Breast epithelium (tissue), 4 donors: ENCODE measurements around the gene FLT4. TPM values are rescaled to one million over a fixed set of nuclear protein-coding genes. Genes with fewer than 3 reads are reported as not detected.
"Not testable (repeated sequence)": the region's sequence is repeated elsewhere in the genome, so short reads cannot be mapped to it uniquely, and the experiment has no call there.

ENCODE experiments used
- DNase-seq, 2 donors: peaks; one replicate each; pipeline ENCODE4 v3.0.0-alpha.2; 2019; ENCODE audit warnings: low spot score in 2 of 2
- H3K27ac ChIP-seq, 2 donors: fragments of 200-600 bp; sonication (generic) in 1 of 2; one replicate each; pipeline ENCODE4 v1.5.1; 2016 to 2019; ENCODE audit warnings: mild to moderate bottlenecking in 1 of 2
- H3K27me3 ChIP-seq, 2 donors: fragments of 200-600 bp; sonication (generic) in 1 of 2; one replicate each; pipeline versions ENCODE4 v1.5.1 to v1.6.0; 2017 to 2019; ENCODE audit warnings: control low read depth in 1 of 2, mild to moderate bottlenecking in 1 of 2
- H3K36me3 ChIP-seq: fragments of 200-600 bp; one replicate; pipeline ENCODE4 v1.5.1; 2019
- H3K4me1 ChIP-seq, 2 donors: fragments of 200-600 bp; sonication (generic); one replicate each; pipeline ENCODE4 v1.5.1; 2016 to 2019; ENCODE audit warnings: control low read depth in 1 of 2
- H3K4me3 ChIP-seq, 3 donors: fragments of 200-600 bp; sonication (generic); 1 replicate in 2 of 3; 2 replicates in 1 of 3; pipeline ENCODE4 v1.5.1; 2016 to 2019; ENCODE audit warnings: mild to moderate bottlenecking in 3 of 3, moderate library complexity in 2 of 3
- H3K9me3 ChIP-seq, 2 donors: fragments of 200-600 bp; sonication (generic) in 1 of 2; one replicate each; pipeline ENCODE4 v1.5.1; 2016 to 2019; ENCODE audit warnings: control low read depth in 1 of 2
- POLR2A ChIP-seq: fragments of 450-650 bp; IDR thresholded peaks from one replicate; pipeline ENCODE4 v1.6.1; 2016; ENCODE audit warnings: antibody characterized with exemption, mild to moderate bottlenecking, moderate library complexity
- POLR2AphosphoS5 ChIP-seq, 3 donors: sonication (generic); formaldehyde crosslinking; IDR thresholded peaks; one replicate each; pipeline ENCODE4 v1.6.1; 2017; ENCODE audit warnings: antibody characterized with exemption in 3 of 3
- intact Hi-C: fragments of 100-400 bp; cut with DNase I; formaldehyde crosslinking; loops from one replicate; pipeline ENCODE4 v1.15.1; 2023; ENCODE audit warnings: low total_unique reads
- total RNA-seq, 3 donors: library from RNA; depleted of rRNA; stranded (reverse); fragments of >200 nt; gene quantifications; one replicate each; pipeline ENCODE4 v1.1.0, GENCODE V29; 2016
- TF ChIP-seq, protein P1 (sequence below), 3 donors: fragments of 450-650 bp; IDR thresholded peaks; one replicate each; pipeline ENCODE4 v1.5.1; 2016 to 2017; ENCODE audit warnings: antibody characterized with exemption in 3 of 3, mild to moderate bottlenecking in 3 of 3, moderate library complexity in 3 of 3

The FLT4 gene
- total RNA-seq, 3 donors from 2014 or later: 4.3 to 35.7 (median 7.9) TPM

DNA sequence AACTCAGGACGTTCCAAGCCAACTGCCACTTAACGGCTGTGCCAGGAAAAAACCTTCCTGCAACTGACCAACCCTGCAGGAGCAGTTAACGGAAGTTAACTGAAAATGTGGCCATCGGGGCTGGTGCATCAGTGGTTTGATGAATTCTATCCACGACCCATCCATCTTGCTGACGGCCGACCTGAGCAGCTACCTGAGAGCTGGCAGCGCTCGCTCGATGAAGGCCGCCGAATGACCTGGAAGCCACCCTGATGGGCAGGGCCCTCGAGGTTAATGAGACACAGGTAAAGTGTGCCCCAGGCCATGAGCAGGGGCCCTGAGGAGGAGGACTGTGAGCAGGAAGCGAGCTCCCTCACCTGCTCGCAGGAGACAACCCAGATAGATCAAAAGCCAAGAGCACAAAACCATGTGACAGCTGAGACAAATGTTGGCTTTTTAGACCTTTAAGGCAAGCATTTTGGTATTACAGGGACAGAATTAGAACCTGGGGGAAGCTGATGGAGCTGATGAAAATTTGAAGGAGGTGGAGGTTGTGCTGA is 35.3 kb upstream of the FLT4 start:
- H3K4me1 ChIP-seq: no peaks in the 10 kb centered on the region
- no peak overlapping the region for H3K27ac ChIP-seq
- DNase-seq: no peak
- peaks cover 0 to 29% of the 10 kb centered on the region in 2 donors for H3K27me3 ChIP-seq
- H3K4me3 ChIP-seq: no peak overlapping the region
- H3K9me3 ChIP-seq: peaks cover 0 to 5% of the 10 kb centered on the region in 2 donors
- intact Hi-C loops: no loop called here
- no peaks in the 10 kb centered on the region for H3K36me3 ChIP-seq
- TF ChIP-seq POLR2A (no peak), POLR2AphosphoS5 (IDR thresholded peaks at IDR 0.05) (no peak)
- TF ChIP-seq, protein P1, sequence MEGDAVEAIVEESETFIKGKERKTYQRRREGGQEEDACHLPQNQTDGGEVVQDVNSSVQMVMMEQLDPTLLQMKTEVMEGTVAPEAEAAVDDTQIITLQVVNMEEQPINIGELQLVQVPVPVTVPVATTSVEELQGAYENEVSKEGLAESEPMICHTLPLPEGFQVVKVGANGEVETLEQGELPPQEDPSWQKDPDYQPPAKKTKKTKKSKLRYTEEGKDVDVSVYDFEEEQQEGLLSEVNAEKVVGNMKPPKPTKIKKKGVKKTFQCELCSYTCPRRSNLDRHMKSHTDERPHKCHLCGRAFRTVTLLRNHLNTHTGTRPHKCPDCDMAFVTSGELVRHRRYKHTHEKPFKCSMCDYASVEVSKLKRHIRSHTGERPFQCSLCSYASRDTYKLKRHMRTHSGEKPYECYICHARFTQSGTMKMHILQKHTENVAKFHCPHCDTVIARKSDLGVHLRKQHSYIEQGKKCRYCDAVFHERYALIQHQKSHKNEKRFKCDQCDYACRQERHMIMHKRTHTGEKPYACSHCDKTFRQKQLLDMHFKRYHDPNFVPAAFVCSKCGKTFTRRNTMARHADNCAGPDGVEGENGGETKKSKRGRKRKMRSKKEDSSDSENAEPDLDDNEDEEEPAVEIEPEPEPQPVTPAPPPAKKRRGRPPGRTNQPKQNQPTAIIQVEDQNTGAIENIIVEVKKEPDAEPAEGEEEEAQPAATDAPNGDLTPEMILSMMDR (IDR thresholded peaks at IDR 0.05): no peak

DNA sequence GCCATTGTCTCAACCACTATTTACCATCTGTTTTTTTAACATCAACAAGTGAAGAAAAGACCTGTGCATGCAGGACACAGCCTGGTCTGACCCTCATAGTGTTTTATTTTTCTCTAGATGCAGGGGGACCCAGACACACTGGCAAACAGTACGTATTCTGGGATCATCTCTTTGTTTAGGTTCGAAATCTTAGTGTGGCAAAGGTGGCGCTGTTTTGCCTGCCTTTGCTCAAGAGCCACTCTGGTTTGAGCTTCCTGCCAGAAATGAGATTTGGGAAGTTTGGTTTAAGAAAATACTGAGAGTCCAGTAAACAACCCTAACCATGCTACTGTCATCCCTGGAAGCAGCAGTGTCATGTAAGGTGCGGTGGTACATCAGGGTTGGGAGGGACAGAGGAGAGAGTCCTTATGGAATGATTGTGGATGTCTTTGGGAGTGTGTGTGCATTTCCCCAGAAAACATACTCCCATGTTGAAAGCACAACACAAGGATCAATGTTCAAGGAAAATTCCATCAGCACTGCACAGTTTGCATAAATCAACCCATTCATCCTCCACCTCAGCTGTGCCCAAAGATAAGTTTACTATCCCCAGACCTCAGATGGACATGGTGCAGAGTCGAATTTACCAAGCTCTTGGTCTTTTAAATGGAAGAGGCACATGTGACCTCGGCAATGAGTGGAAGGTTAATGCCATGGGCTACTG is 34.0 kb upstream of the FLT4 start:
- Histone ChIP-seq H3K36me3 (no peaks in the 10 kb centered on the region), H3K4me1 (no peaks in the 10 kb centered on the region), H3K27me3 (peaks cover 0 to 29% of the 10 kb centered on the region in 2 donors), H3K9me3 (peaks cover 0 to 5% of the 10 kb centered on the region in 2 donors), H3K4me3 (no peak overlapping the region), H3K27ac (no peak overlapping the region)
- intact Hi-C loops: no loop called here
- no peak for DNase-seq
- TF ChIP-seq POLR2A (no peak), POLR2AphosphoS5 (IDR thresholded peaks at IDR 0.05) (no peak)
- TF ChIP-seq, protein P1 (IDR thresholded peaks at IDR 0.05): no peak

DNA sequence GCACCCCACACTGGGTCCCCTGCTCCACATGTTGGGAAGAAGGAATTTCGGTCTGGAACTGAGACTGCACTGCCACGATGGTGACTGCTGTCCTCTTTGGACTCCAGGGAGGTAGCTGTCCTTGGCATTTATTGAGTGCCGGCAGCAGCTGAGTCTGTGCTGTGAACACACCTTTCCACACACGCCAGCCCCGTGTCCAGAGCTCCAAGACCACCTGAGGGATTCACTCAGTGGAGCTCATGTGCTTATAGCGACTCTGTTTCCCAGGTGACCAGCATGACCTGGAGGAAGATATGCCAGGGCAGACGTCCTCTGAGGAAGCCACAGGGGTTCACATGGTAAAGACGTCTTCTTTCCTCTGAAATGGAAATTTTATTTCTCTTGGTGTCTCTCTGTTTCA is 33.2 kb upstream of the FLT4 start:
- Histone ChIP-seq H3K36me3 (no peaks in the 10 kb centered on the region), H3K4me1 (no peaks in the 10 kb centered on the region), H3K4me3 (no peak overlapping the region), H3K27ac (no peak overlapping the region), H3K27me3 (peaks cover 0 to 28% of the 10 kb centered on the region in 2 donors), H3K9me3 (peaks cover 0 to 5% of the 10 kb centered on the region in 2 donors)
- intact Hi-C loops: no loop called here
- TF ChIP-seq, protein P1 (IDR thresholded peaks at IDR 0.05): no peak
- TF ChIP-seq POLR2A (no peak), POLR2AphosphoS5 (IDR thresholded peaks at IDR 0.05) (no peak)
- DNase-seq: no peak

DNA sequence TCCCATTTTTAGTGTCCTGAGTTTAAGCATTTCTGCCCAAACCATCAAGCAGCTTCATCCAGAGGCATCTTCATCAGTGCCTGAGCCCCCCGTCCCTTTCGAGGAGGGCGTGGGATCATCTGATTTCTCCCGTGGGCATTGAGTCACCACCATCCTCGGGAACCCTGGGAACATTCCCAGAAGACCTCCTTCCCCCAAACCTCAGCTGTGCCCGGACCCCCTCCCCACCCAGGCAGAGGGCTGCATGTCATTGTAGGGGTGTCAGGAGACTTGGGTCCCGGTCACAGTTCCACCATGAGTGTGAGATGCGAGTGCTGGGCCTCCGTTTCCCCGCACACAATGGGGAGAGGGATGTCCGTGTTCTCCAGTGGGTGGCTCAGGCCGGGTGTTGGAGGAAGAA is 32.6 kb upstream of the FLT4 start:
- peaks cover 0 to 26% of the 10 kb centered on the region in 2 donors for H3K27me3 ChIP-seq
- DNase-seq, H3K27ac ChIP-seq, H3K36me3 ChIP-seq, H3K4me1 ChIP-seq, H3K4me3 ChIP-seq, H3K9me3 ChIP-seq, intact Hi-C loops: not testable (repeated sequence)

DNA sequence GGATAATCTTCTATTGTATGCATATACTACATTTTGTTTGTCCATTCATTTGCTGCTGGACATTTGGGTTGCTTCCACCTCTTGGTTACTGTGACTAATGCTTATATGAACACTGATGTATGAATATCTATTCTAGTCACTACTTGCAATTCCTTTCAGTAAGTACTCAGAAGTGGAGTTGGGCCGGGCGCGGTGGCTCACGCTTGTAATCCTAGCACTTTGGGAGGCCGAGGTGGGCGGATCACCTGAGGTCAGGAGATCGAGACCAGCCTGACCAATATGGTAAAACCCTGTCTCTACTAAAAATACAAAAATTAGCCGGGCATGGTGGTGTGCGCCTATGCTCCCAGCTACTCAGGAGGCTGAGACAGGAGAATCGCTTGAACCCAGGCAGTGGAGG is 28.9 kb upstream of the FLT4 start:
- H3K9me3 ChIP-seq, intact Hi-C loops, H3K27ac ChIP-seq, H3K4me3 ChIP-seq, H3K4me1 ChIP-seq, DNase-seq, H3K36me3 ChIP-seq: not testable (repeated sequence)
- H3K27me3 ChIP-seq: peaks cover 0 to 23% of the 10 kb centered on the region in 2 donors

DNA sequence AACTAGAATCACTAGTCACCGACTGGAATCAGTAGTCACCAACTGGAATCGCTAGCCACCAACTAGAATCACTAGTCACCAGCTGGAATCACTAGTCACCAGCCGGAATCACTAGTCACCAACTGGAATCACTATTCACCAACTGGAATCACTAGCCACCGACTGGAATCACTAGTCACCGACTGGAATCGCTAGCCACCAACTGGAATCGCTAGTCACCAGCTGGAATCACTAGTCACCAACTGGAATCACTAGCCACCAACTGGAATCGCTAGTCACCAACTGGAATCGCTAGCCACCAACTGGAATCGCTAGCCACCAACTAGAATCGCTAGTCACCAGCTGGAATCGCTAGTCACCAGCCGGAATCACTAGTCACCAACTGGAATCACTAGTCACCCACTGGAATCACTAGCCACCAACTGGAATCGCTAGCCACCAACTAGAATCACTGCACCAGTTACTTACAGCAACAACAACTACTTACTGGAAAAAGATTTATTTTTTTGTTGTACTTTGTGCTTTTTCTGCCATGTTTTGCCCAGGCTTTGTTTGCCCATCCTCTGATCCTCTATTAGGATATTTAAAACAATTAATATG is 25.7 kb upstream of the FLT4 start:
- intact Hi-C loops: no loop called here
- Histone ChIP-seq H3K27me3 (peaks cover 0 to 18% of the 10 kb centered on the region in 2 donors), H3K36me3 (no peaks in the 10 kb centered on the region), H3K27ac (no peak overlapping the region), H3K9me3 (peaks cover 0 to 2% of the 10 kb centered on the region in 2 donors), H3K4me3 (no peak overlapping the region), H3K4me1 (no peaks in the 10 kb centered on the region)
- TF ChIP-seq POLR2AphosphoS5 (IDR thresholded peaks at IDR 0.05) (no peak), POLR2A (no peak)
- TF ChIP-seq, protein P1 (IDR thresholded peaks at IDR 0.05): no peak
- no peak for DNase-seq

DNA sequence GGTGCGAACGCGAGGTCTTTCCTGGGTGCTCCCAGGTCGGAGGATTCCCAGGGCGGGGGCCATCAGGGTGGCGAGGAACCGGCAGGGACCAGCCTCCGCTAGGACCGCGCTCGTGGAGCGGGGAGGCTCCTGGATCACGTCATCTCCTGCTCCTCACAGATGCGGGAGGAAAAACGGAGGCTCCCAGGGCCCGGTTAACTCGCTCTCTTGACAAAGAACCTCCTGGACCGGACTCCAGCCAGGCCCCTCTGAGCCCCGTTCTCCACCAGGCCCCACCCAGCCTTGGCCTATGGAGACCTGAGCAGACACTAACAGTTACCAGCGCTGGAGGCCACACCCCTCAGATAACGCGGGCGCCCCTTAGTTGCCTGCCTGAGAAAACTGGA is 24.7 kb upstream of the FLT4 start:
- DNase-seq: not testable (repeated sequence)

More for the DNA sequence above, 24.7 kb upstream of the FLT4 start:
- not testable (repeated sequence) for H3K4me1 ChIP-seq, H3K9me3 ChIP-seq, H3K36me3 ChIP-seq, H3K27ac ChIP-seq
- Histone ChIP-seq H3K27me3 (peaks cover 0 to 18% of the 10 kb centered on the region in 2 donors), H3K4me3 (peak overlapping the region in 2 of 3 donors; percentile 17 to 46)
- intact Hi-C loops: loop anchor here (5.0 kb wide), 1 partner anchor 247 kb away; no protein-coding TSS in a partner anchor
